ENCODE data around the gene ELFN1.

The ELFN1 gene

DNA sequence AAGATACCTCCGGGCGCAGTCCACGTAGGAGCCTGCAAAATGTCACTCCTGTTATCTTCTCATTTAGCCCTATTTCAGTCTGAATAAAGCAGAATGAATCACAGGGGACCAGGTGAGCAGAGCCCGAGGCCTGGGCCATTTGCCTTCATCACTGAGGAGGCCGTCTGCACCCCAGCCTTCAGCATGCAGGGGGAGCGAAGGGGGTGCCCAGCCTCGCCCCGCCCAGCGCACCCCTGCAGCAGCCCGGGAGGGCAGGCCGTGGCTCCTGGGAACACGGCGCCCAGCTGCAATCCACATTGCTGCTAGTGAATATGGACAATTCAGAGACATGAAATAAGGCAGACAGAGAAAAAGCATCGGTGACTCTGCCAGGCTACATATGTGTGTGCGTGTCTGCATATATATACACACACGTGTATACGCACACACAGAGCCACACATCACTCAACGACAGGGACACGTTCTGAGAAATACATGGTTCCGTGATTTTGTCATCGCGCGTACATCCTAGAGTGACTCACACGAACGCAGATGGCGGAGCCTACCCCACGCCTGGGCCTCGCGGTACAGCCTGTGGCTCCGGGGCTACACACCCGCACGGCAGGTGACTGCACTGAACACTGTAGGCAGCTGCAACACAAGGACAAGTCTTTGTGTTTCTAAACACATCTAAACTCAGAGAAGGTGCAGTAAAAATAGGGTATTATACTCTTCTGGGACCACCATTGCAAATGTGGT, 15.2 kb upstream of the ELFN1 start:
- TF ChIP-seq, protein P1, sequence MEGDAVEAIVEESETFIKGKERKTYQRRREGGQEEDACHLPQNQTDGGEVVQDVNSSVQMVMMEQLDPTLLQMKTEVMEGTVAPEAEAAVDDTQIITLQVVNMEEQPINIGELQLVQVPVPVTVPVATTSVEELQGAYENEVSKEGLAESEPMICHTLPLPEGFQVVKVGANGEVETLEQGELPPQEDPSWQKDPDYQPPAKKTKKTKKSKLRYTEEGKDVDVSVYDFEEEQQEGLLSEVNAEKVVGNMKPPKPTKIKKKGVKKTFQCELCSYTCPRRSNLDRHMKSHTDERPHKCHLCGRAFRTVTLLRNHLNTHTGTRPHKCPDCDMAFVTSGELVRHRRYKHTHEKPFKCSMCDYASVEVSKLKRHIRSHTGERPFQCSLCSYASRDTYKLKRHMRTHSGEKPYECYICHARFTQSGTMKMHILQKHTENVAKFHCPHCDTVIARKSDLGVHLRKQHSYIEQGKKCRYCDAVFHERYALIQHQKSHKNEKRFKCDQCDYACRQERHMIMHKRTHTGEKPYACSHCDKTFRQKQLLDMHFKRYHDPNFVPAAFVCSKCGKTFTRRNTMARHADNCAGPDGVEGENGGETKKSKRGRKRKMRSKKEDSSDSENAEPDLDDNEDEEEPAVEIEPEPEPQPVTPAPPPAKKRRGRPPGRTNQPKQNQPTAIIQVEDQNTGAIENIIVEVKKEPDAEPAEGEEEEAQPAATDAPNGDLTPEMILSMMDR (conservative IDR thresholded peaks at IDR 0.05) = no peak
- no peak overlapping the region for H3K27ac ChIP-seq

DNA sequence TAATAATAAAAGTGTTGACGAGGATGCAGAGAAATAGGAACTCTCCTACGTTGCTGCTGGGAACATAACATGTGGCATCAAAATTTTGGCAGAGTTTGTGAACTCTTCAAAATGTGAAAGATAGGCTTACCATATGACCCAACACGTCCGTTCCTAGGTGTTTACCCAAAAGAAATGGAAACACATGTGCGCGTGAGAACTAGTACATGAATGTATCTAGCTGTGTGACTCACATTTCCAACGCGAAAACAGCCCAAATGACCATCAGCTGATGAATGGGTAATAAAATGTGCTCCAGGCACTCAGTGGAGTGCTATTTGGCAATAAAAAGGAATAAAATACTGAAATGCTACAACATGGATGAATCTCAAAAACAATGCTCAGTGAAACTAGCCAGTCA, 10.4 kb upstream of the ELFN1 start:
- TF ChIP-seq, protein P1 (conservative IDR thresholded peaks at IDR 0.05) = no peak

DNA sequence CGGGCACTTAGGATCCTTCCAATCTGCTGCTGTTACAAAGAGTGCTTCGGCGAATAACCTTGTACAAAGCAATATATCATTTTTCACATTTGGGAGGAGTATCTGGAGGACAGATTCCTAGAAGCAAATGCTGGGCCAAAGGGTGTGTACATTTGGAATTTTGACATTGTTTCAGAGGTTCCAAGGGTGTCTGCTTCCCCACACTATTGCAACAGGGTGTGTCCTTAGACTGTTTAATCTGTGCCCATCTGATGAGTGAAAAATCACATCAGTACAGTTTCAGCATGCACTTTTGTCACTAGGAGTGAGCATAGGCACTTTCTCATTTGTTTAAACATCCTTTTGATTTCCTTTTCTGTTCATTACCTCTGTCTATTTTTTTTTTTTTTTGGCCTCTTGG, 8.6 kb upstream of the ELFN1 start:
- TF ChIP-seq, protein P1 (conservative IDR thresholded peaks at IDR 0.05) = no peak
- no peak overlapping the region for H3K27ac ChIP-seq

More for the DNA sequence above, 10.4 kb upstream of the ELFN1 start:
- H3K27ac ChIP-seq = no peak overlapping the region

DNA sequence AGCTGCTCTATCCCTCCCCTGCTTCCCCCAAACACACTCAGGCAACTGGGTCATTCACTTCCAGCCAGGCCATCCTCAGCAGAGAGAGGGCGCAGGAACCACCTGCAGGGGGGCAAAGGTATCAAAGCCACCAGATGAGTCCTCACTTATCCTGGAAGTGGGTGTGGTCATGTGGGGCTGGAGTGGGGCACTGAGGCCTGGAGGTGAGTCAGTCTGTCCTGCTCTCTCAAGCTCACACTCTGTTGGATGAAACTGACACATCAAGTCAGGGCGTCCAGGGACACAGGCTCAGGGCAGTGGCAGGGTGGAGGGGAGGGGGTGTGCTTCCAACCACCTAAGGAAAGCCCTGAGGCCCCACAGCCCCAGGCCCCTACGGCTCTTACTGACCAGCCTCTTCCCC, 8.0 kb upstream of the ELFN1 start:
- TF ChIP-seq, protein P1 (conservative IDR thresholded peaks at IDR 0.05) = no peak
- H3K27ac ChIP-seq = no peak overlapping the region

DNA sequence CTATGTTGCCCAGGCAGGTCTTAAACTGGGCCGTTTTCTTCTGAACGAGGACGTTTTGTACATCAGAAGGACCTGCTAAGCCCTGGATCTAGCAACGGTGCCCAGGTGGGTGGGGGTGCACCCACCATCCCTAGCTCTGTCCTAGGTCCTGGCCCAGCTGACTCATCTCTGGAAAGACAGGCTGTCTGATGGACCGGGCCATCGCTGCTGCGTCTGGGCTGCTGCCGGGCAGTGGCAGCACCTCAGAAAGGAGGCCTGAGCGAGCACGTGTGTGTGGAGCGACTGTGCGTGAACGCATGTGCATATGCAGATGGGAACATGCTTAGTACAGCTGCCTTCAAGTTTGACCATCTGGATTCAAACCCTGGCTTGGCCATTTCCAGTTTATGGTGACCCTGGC, 7.3 kb upstream of the ELFN1 start:
- TF ChIP-seq, protein P1 (conservative IDR thresholded peaks at IDR 0.05) = no peak
- H3K27ac ChIP-seq = no peak overlapping the region

DNA sequence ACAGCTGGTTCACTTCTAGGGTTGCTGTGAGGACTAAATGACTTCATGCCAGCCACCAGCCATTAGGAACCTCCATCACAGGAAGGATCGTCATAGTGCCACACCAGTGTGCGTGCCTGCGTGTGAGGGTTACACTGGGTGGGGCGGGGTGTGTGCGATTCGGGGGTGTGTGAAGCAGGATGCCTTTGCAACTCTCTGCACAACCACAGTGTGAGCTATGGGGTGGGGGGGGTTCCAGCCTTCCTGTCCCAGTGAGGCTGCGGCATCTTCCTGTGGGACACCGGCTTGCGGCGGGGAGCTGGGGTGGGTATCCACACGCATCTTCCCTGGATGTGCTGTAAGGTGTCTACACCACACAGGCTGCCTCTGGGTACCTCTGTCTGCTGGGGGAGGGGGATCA, 6.9 kb upstream of the ELFN1 start:
- TF ChIP-seq, protein P1 (conservative IDR thresholded peaks at IDR 0.05) = no peak
- H3K27ac ChIP-seq = no peak overlapping the region

DNA sequence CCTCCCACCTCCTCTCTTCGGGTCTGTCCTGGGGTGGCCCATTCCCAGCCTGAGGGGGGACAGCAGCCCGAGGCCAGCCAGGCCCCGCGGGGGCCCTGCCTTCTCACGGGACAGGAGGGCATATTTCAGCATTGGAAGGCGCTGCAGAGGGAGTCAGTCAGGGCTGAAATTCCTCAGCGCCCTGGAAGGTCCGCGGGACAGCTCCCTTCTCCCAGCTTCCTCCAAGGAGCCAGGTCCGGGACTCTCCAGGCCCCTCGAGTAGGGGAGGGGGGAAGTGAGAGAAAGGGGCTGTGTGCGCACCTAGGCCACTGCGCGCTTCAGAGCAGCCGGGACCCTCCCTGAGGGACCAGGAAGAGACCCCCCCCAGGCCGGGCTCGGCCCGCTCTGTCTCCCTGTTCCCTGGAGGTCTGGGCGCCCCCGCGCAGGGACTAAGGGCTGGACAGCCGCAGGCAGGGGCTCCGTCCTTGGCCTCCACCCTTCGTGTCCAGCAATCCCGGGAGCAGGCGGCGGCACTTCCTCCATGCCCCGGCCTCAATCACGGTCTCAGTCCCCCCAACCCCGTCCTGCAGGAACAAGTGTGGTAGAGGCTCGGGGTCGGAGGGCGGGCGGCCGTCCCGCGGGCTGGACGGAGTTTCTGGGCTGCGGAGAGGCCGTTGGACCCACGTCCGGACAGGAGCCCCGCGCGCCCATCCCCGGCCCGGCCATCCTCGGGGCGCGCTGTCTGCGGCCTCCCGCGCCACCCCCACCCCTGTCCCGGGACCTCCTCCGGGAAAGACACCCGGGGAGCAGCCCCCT, 6.0 kb upstream of the ELFN1 start:
- no peak overlapping the region for H3K27ac ChIP-seq
- TF ChIP-seq, protein P1 (conservative IDR thresholded peaks at IDR 0.05) = no peak
